ENCODE data around the gene BORCS5.

GRCh38 chr12:12460935-12461922, 104.4 kb downstream of the BORCS5 start:
- TF ChIP-seq POLR2A (IDR thresholded peaks at IDR 0.05; ENCODE audit: low read length) = no peak
- TF ChIP-seq GATA1 (IDR thresholded peaks at IDR 0.05; ENCODE audit: low read depth, low read length) = no peak
